Heart left ventricle (tissue), 16 donors: ENCODE results near the gene RNF123. TPM values are rescaled to one million over a fixed set of nuclear protein-coding genes. Genes with fewer than 3 reads are reported as not detected.

ENCODE experiments used
- ATAC-seq, 4 donors: fragments of 200-7000 bp; cut with Tn5 transposase; one replicate each; pipeline ENCODE4 v1.9.1; 2020 to 2022; ENCODE audit warnings: moderate library complexity in 4 of 4, mild to moderate bottlenecking in 3 of 4, moderate number of reproducible peaks in 1 of 4
- DNase-seq, 5 donors: peaks; one replicate each; pipeline ENCODE4 v3.0.0-alpha.2; 2020
- H3K27ac ChIP-seq, 12 donors: fragments of 200-600 bp; sonication (generic) in 4 of 12; one replicate each; pipeline versions ENCODE4 v1.5.0 to v1.8.0; 2016 to 2022; ENCODE audit warnings: mild to moderate bottlenecking in 2 of 12
- H3K27me3 ChIP-seq, 9 donors: fragments of 200-600 bp; sonication (generic) in 2 of 9; one replicate each; pipeline versions ENCODE4 v1.5.1 to v1.8.0; 2016 to 2022; ENCODE audit warnings: mild to moderate bottlenecking in 3 of 9
- H3K36me3 ChIP-seq, 9 donors: fragments of 200-600 bp; sonication (generic) in 2 of 9; one replicate each; pipeline versions ENCODE4 v1.5.0 to v1.8.0; 2018 to 2022; ENCODE audit warnings: mild to moderate bottlenecking in 2 of 9
- H3K4me1 ChIP-seq, 12 donors: fragments of 200-600 bp; sonication (generic) in 4 of 12; one replicate each; pipeline versions ENCODE4 v1.5.0 to v1.8.0; 2016 to 2022; ENCODE audit warnings: mild to moderate bottlenecking in 3 of 12
- H3K4me3 ChIP-seq, 12 donors: fragments of 200-600 bp; sonication (generic) in 4 of 12; one replicate each; pipeline versions ENCODE4 v1.5.0 to v1.8.0; 2017 to 2022; ENCODE audit warnings: mild to moderate bottlenecking in 9 of 12, moderate library complexity in 4 of 12
- H3K9me3 ChIP-seq, 12 donors: fragments of 200-600 bp; sonication (generic) in 4 of 12; one replicate each; pipeline versions ENCODE4 v1.5.0 to v1.8.0; 2016 to 2022; ENCODE audit warnings: mild to moderate bottlenecking in 1 of 12
- CTCF ChIP-seq, 12 donors: fragments of 200-600 bp; sonication (generic) in 4 of 12; IDR thresholded peaks; one replicate each; pipeline versions ENCODE4 v1.5.0 to v1.8.0; 2018 to 2022; ENCODE audit warnings: antibody characterized with exemption in 12 of 12, mild to moderate bottlenecking in 5 of 12
- POLR2A ChIP-seq, 2 donors: fragments of 450-650 bp; IDR thresholded peaks; one replicate each; pipeline ENCODE4 v1.6.1; 2017; ENCODE audit warnings: antibody characterized with exemption in 2 of 2, mild to moderate bottlenecking in 2 of 2, moderate library complexity in 2 of 2
- WGBS, 4 donors: extraction: QIAGEN DNeasy Blood & Tissue Kit in 2 of 4; methylation state at CpG; one replicate each; pipeline versions ENCODE4 v1.1.5 to v1.1.7; 2013 to 2018; 5-methylcytosine and 5-hydroxymethylcytosine counted together
- intact Hi-C, 10 donors: fragments of 100-400 bp; cut with DNase I; formaldehyde crosslinking; loops; one replicate each; pipeline versions ENCODE4 v1.11.1 to v1.14.2; 2022
- polyA plus RNA-seq, 2 donors: library from polyadenylated mRNA; stranded (reverse); fragments of 200-250 nt; gene quantifications; one replicate each; pipeline ENCODE4 v1.2.3, GENCODE V29; 2013
- total RNA-seq, 9 donors: library from RNA; depleted of rRNA in 2 of 9; stranded (reverse); fragments of >200 nt in 2 of 9; fragmentation: NEBNext Ultra II Directional in 3 of 9; extraction: Animal tissue kit (Norgen Biotek cat#: 25700) in 3 of 9; gene quantifications; one replicate each; pipeline versions ENCODE4 v1.1.0 to v1.2.4, GENCODE V29; 2016 to 2023
- donor health status: ischemic (EF 13 %, LVEDD 7.1; RV severe dilation, severe dysfunction).
- donor health status: healthy with polysubstance abuse.
- donor health status: DM: no; HTN: yes; CAD: no.
- donor health status: DM: no; HTN: no; CAD: no.
- donor health status: ischemic (EF 25% LVEDD 6.9; RV normal size, moderate dysfunction).
- donor health status: ischemic (EF 25% LVEDD 5.7; RV mildly dilated, moderate dysfunction).
- donor health status: healthy.
- donor health status: DM: yes; HTN: yes; CAD: no.
- donor health status: ischemic (EF 35%, LVEDD 5.7; RV mildly dilated, moderate dysfunction).
- donor health status: nonischemic (EF 11% LVEDD 7.7; RV severe dilation, severe dysfunction).
- donor health status: DM: yes; HTN: yes; CAD: no.
- donor health status: PGD.
- donor health status: ischemic (EF 29% LVEDD 5.4; RV normal size, mild dysfunction).
- donor health status: nonischemic (EF 23%, LVEDD 6.1; RV moderate dilation, normal function).

Gene RNF123
- total and polyA plus RNA-seq, 11 donors, result 27.7 to 61.4 (median 46.0) TPM

GRCh38 chr3:49669352-49669751 lies 20.0 kb upstream of the RNF123 start:
- intact Hi-C loops, result no loop called here

GRCh38 chr3:49670940-49671290 lies 18.4 kb upstream of the RNF123 start:
- WGBS, 4 donors, result 56 to 76% (median 70%) methylated on average over 6 of the region's 6 CpGs
- ATAC-seq, result no peak
- no peak for DNase-seq
- Histone ChIP-seq H3K4me1 (peaks cover 0 to 31% (median 14%) of the 10 kb centered on the region in 12 donors), H3K4me3 (no peak overlapping the region), H3K27me3 (no peaks in the 10 kb centered on the region), H3K9me3 (no peaks in the 10 kb centered on the region), H3K27ac (no peak overlapping the region), H3K36me3 (peaks cover 0 to 3% (median 2%) of the 10 kb centered on the region in 9 donors)
- intact Hi-C loops, result loop anchor here in 9 of 10 donors (1.0 to 10.0 kb wide), 4 partner anchors 132 to 536 kb away; partner anchors contain the start of genes DAG1 (in 1 of the 9) and LAMB2 (in 1 of the 9)
- TF ChIP-seq POLR2A (IDR thresholded peaks at IDR 0.05) (no peak), CTCF (IDR thresholded peaks at IDR 0.05) (no peak)

More at GRCh38 chr3:49669352-49669751, 20.0 kb upstream of the RNF123 start:
- Histone ChIP-seq H3K9me3 (no peaks in the 10 kb centered on the region), H3K4me3 (no peak overlapping the region), H3K36me3 (no peaks in the 10 kb centered on the region), H3K27me3 (no peaks in the 10 kb centered on the region), H3K27ac (no peak overlapping the region), H3K4me1 (peaks cover 0 to 24% (median 6%) of the 10 kb centered on the region in 12 donors)
- WGBS, 4 donors, result 75 to 91% (median 86%) methylated on average over 3 of the region's 3 CpGs
- TF ChIP-seq CTCF (IDR thresholded peaks at IDR 0.05), result no peak
- no peak for TF ChIP-seq POLR2A (IDR thresholded peaks at IDR 0.05)
- no peak for DNase-seq
- no peak for ATAC-seq

DNA sequence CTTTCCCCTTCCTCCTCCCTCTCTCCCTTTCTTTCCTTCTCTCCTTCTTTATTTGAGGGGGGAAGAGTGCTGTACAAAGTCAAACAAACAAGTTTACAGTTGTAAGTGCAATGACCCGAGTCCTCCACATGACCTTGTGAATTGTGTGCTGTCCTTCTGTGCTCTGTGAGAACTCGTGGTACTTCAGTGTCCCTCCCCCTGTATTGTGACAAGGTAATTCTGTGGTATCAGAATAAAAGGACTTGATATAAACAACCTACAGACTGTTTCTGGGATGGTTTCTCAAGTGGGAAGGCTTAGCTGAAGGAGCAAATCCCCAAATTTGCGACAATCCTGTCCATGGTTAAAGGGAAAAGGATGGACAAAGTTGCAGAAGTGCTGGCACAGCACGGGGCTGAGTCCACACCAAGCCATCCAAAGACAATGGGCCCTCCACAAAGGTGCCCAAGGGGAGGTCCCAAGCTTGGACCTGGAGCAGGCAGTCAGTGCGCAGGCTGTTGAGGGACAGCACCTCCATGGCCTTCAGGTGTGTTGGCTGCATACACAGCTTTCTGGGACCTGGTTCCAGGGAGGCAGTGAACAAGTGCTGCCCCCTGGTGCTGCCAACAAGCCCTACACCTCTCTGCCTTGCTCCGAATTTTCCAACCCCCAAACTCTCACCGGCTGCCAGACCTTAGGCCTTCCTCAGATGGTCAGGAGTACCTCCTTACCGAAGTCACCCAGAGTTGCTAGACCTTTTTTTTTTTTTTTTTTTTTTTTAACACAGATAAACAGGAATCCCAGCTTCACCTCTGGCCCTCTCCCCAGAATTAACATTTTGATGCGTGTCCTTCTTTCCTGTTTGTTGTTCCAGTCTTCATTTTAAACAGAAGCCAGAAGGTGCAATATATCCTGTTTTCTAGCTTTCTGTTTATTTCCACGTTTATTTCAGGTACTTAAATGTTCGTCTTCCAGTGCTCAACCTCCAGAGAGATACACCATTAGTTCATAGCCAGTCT lies 17.8 kb upstream of the RNF123 start:
- intact Hi-C loops, result loop anchor here (1.0 to 10.0 kb wide), 4 partner anchors 132 to 537 kb away; partner anchors contain the start of genes DAG1 (in 1 of the 10) and LAMB2 (in 1 of the 10)
- DNase-seq (peak in 4 of 5 donors; percentile 63 to 70 (median 64)), ATAC-seq (peak in 3 of 4 donors; percentile 6 to 18 (median 14))
- TF ChIP-seq CTCF (IDR thresholded peaks at IDR 0.05), result peak; percentile 72 to 87 (median 76)
- TF ChIP-seq POLR2A (IDR thresholded peaks at IDR 0.05), result no peak
- Histone ChIP-seq H3K27me3 (no peaks in the 10 kb centered on the region), H3K9me3 (no peaks in the 10 kb centered on the region), H3K4me3 (no peak overlapping the region), H3K36me3 (peaks cover 0 to 10% (median 8%) of the 10 kb centered on the region in 9 donors), H3K27ac (no peak overlapping the region), H3K4me1 (peaks cover 0 to 28% (median 14%) of the 10 kb centered on the region in 12 donors)
- 36 to 42% (median 38%) methylated on average over 11 of the region's 11 CpGs for WGBS, 4 donors
